OCI-LY7 (cell line): ENCODE data around the gene VPS37D. TPM values are rescaled to one million over a fixed set of nuclear protein-coding genes. Genes with fewer than 3 reads are reported as not detected.
A peak's percentile ranks its signal among the peaks of the same experiment; 100 is the strongest.

Source experiments
- BruUV-seq: library from RNA; stranded (reverse); fragments of 400-500 nt; replicated peaks from 2 replicates; lab custom pipeline; 2021; lab: Mats Ljungman, UMichigan
- CTCF ChIA-PET: fragments of 300-600 bp; sonication (Branson Sonifier 250); formaldehyde crosslinking; loops from one replicate; lab custom pipeline; 2022; ENCODE audit warnings: antibody characterized with exemption; ENCODE audit not compliant: unreplicated experiment; lab: Charles Lee
- POLR2A ChIA-PET: fragments of 300-600 bp; sonication (Branson Sonifier 250); formaldehyde crosslinking; loops from one replicate; lab custom pipeline; 2022; ENCODE audit warnings: antibody characterized with exemption; lab: Charles Lee
- DNase-seq: peaks from one replicate; pipeline ENCODE4 v3.0.0-alpha.2; 2015; ENCODE audit warnings: low spot score
- H2AFZ ChIP-seq: fragments of 200-600 bp; sonication (generic), shearing (Covaris generic); 2 replicates; pipeline ENCODE4 v1.6.1; 2014; ENCODE audit warnings: mild to moderate bottlenecking, antibody characterized with exemption, low read length, moderate library complexity
- H3K27ac ChIP-seq: fragments of 200-600 bp; sonication (generic); 2 replicates; pipeline ENCODE4 v1.5.1; 2014; ENCODE audit warnings: mixed run types, low read depth, mild to moderate bottlenecking, moderate library complexity, low read length, inconsistent platforms; ENCODE audit not compliant: poor library complexity, severe bottlenecking
- H3K36me3 ChIP-seq: fragments of 200-600 bp; sonication (generic); 2 replicates; pipeline ENCODE4 v1.6.1; 2014; ENCODE audit warnings: mild to moderate bottlenecking, antibody characterized with exemption, low read length, moderate library complexity, mixed read lengths; ENCODE audit not compliant: insufficient read depth
- H3K4me1 ChIP-seq: fragments of 200-600 bp; sonication (generic); 2 replicates; pipeline ENCODE4 v1.5.1; 2014; ENCODE audit warnings: mild to moderate bottlenecking, low read length; ENCODE audit not compliant: insufficient read depth, poor library complexity, severe bottlenecking
- H3K4me2 ChIP-seq: fragments of 200-600 bp; sonication (generic); 2 replicates; pipeline ENCODE4 v1.6.1; 2014; ENCODE audit warnings: mild to moderate bottlenecking, low read length
- H3K4me3 ChIP-seq: fragments of 200-600 bp; sonication (generic); 2 replicates; pipeline ENCODE4 v1.5.1; 2014; ENCODE audit warnings: mild to moderate bottlenecking, low read depth, low read length; ENCODE audit not compliant: poor library complexity, severe bottlenecking
- H3K79me2 ChIP-seq: fragments of 200-600 bp; sonication (generic); 2 replicates; pipeline ENCODE4 v1.6.1; 2016; ENCODE audit warnings: low read depth, mild to moderate bottlenecking, low read length, moderate library complexity, mixed read lengths; ENCODE audit not compliant: insufficient read depth
- H3K9me2 ChIP-seq: fragments of 200-600 bp; sonication (generic); 2 replicates; pipeline ENCODE4 v1.6.1; 2016; ENCODE audit warnings: mild to moderate bottlenecking, low read length, mixed read lengths; ENCODE audit not compliant: insufficient read depth
- H3K9me3 ChIP-seq: fragments of 200-600 bp; sonication (generic); 2 replicates; pipeline ENCODE4 v1.6.1; 2014; ENCODE audit warnings: mild to moderate bottlenecking, mixed run types, low read length, mixed read lengths
- H4K20me1 ChIP-seq: fragments of 200-600 bp; sonication (generic); 2 replicates; pipeline ENCODE4 v1.6.1; 2014; ENCODE audit warnings: mild to moderate bottlenecking, antibody characterized with exemption, low read length, moderate library complexity, mixed read lengths; ENCODE audit not compliant: insufficient read depth
- EZH2phosphoT487 ChIP-seq: fragments of 200-600 bp; sonication (generic); IDR thresholded peaks from 2 replicates; pipeline ENCODE4 v1.6.1; 2018; ENCODE audit warnings: low read depth, borderline replicate concordance, mild to moderate bottlenecking, mixed run types, antibody characterized with exemption, low read length, moderate library complexity, mixed read lengths
- intact Hi-C: fragments of 100-400 bp; cut with micrococcal nuclease; formaldehyde crosslinking; loops from one replicate; pipeline ENCODE4 v1.10.0; 2022; ENCODE audit not compliant: unreplicated experiment
- total RNA-seq, 2 experiments: library from RNA; depleted of rRNA in 1 of 2; stranded (reverse); fragments of >200 nt in 1 of 2; shearing (Covaris generic) in 1 of 2; gene quantifications; 2 replicates each; pipeline ENCODE4 v1.2.3, GENCODE V29; 2014 to 2022
- TF ChIP-seq, protein P1 (sequence below): fragments of 200-600 bp; sonication (generic); conservative IDR thresholded peaks from 2 replicates; pipeline ENCODE4 v1.5.1; 2014; ENCODE audit warnings: mild to moderate bottlenecking, antibody characterized with exemption, low read length, moderate library complexity, mixed read lengths

Gene VPS37D
- total RNA-seq, 2 experiments from 2014 or later: 5.3 TPM

DNA sequence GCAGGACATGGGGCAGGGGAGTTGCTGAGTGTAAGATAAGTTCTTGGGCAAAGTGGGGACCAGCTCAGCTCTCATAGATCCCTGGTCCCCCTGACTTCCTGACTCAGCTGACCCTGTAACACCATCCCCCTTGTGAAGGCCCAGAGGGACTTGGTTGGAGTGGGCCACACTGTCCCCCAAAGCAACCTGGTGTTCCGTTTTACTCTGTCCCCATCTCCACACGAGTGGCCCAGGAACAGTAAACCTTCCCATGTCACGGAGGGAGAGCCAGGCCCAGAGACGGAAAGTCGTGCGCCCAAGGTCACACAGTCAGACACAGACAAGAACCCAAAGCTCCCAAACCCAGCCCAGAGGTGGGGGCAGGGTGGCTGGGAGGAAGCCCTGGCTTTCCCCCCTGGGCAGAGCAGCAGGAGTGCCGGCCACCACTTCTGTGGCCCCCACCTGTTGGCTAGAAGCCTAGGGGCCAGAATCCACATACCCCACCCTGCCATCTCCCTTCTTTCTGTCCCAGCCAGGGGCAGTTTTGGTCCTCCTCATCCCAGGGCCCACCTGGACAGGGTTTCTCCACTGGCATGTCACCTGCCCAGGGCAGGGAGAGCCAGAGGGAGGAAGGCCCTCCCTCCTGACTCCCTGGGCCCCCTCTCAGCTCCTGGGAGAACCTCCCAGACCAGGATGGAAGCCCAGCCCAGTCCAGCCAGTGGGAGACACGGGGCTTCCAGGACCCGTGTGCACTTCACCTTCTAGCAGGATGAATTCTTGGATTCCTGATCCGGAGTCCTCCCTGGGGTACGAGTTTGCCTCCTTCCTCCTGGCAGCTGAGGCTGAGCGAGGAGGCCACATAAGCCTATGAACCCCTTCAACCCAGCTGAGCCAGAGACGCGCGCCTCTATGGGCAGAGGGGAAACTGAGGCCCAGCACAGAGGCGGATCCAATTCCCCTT lies 20.6 kb upstream of the VPS37D start:
- CTCF ChIA-PET: no interaction called here
- no peaks in the 10 kb centered on the region for H3K9me2 ChIP-seq
- H2AFZ ChIP-seq: no peak overlapping the region
- no peaks in the 10 kb centered on the region for H3K9me3 ChIP-seq
- H3K79me2 ChIP-seq: no peaks in the 10 kb centered on the region
- no peak overlapping the region for H3K4me3 ChIP-seq
- POLR2A ChIA-PET: interaction anchor here (1.0 to 1.3 kb wide), 2 partner anchors 17 to 28 kb away, joined by 3 to 4 read pairs; no protein-coding TSS in a partner anchor
- intact Hi-C loops: no loop called here
- BruUV-seq: no TSS peak
- no peaks in the 10 kb centered on the region for H3K36me3 ChIP-seq
- no peak for DNase-seq
- H3K4me2 ChIP-seq: no peak overlapping the region
- H4K20me1 ChIP-seq: no peaks in the 10 kb centered on the region
- H3K27ac ChIP-seq: no peak overlapping the region
- no peak for TF ChIP-seq EZH2phosphoT487
- TF ChIP-seq, protein P1, sequence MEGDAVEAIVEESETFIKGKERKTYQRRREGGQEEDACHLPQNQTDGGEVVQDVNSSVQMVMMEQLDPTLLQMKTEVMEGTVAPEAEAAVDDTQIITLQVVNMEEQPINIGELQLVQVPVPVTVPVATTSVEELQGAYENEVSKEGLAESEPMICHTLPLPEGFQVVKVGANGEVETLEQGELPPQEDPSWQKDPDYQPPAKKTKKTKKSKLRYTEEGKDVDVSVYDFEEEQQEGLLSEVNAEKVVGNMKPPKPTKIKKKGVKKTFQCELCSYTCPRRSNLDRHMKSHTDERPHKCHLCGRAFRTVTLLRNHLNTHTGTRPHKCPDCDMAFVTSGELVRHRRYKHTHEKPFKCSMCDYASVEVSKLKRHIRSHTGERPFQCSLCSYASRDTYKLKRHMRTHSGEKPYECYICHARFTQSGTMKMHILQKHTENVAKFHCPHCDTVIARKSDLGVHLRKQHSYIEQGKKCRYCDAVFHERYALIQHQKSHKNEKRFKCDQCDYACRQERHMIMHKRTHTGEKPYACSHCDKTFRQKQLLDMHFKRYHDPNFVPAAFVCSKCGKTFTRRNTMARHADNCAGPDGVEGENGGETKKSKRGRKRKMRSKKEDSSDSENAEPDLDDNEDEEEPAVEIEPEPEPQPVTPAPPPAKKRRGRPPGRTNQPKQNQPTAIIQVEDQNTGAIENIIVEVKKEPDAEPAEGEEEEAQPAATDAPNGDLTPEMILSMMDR: no peak
- H3K4me1 ChIP-seq: no peaks in the 10 kb centered on the region

- no peaks in the 10 kb centered on the region for H3K4me1 ChIP-seq
- ChIA-PET CTCF (no interaction called here), POLR2A (no interaction called here)
- H3K27ac ChIP-seq: no peak overlapping the region
- H3K79me2 ChIP-seq: no peaks in the 10 kb centered on the region
- H2AFZ ChIP-seq: no peak overlapping the region
- H4K20me1 ChIP-seq: no peaks in the 10 kb centered on the region
- intact Hi-C loops: no loop called here
- no TSS peak for BruUV-seq
- peak overlapping the region; percentile 41; the same call in 1 of the 2 replicates for H3K4me2 ChIP-seq
- no peaks in the 10 kb centered on the region for H3K9me3 ChIP-seq
- no peak for DNase-seq
- no peak for TF ChIP-seq EZH2phosphoT487
- TF ChIP-seq, protein P1: no peak
- H3K4me3 ChIP-seq: no peak overlapping the region
- no peaks in the 10 kb centered on the region for H3K36me3 ChIP-seq
- H3K9me2 ChIP-seq: no peaks in the 10 kb centered on the region
These were observed 19.7 kb upstream of the VPS37D start for GRCh38 chr7:73647725-73648592.
